Adrenal gland (tissue), 5 donors: Measurements from ENCODE around the gene NR6A1.

Source experiments
- POLR2A ChIP-seq, 2 donors: fragments of 450-650 bp; IDR thresholded peaks; one replicate each; pipeline ENCODE4 v1.6.1; 2017; ENCODE audit warnings: antibody characterized with exemption in 2 of 2, mild to moderate bottlenecking in 2 of 2, moderate library complexity in 1 of 2
- TF ChIP-seq, protein P1 (sequence below), 6 experiments: fragments of 450-650 bp in 4 of 6; fragments of 200-600 bp in 2 of 6; sonication (generic) in 1 of 6; IDR thresholded peaks; 1 replicate in 5 of 6; 2 replicates in 1 of 6; pipeline versions ENCODE4 v1.5.1 to v1.8.0; 2016 to 2021; ENCODE audit warnings: antibody characterized with exemption in 6 of 6, mild to moderate bottlenecking in 2 of 6, moderate library complexity in 1 of 6
- donor health status: DM: no; HTN: no; CAD: no.

DNA sequence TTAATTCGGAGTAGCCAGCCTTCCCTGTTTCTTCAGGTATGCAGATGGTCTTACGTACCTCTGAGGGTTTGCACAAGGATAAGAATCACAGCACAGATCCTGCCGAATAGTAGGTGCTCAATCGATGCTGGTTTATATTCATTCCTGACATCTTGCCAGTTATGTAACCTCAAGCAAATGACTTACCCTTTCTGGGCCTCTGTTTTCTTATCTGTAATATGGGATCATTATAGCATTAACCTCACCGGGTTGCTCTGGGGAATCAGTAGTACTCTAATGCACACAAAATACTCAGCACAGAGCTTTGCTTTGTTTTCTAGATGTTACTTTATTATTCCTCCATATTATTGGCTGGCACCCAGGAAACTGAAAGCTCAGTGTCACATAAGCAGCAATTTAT is 256.2 kb downstream of the NR6A1 start:
- TF ChIP-seq, protein P1, sequence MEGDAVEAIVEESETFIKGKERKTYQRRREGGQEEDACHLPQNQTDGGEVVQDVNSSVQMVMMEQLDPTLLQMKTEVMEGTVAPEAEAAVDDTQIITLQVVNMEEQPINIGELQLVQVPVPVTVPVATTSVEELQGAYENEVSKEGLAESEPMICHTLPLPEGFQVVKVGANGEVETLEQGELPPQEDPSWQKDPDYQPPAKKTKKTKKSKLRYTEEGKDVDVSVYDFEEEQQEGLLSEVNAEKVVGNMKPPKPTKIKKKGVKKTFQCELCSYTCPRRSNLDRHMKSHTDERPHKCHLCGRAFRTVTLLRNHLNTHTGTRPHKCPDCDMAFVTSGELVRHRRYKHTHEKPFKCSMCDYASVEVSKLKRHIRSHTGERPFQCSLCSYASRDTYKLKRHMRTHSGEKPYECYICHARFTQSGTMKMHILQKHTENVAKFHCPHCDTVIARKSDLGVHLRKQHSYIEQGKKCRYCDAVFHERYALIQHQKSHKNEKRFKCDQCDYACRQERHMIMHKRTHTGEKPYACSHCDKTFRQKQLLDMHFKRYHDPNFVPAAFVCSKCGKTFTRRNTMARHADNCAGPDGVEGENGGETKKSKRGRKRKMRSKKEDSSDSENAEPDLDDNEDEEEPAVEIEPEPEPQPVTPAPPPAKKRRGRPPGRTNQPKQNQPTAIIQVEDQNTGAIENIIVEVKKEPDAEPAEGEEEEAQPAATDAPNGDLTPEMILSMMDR (IDR thresholded peaks at IDR 0.05): no peak
- no peak for TF ChIP-seq POLR2A (IDR thresholded peaks at IDR 0.05)
